Activated CD4-positive, alpha-beta T cell treated with anti-CD3 and anti-CD28 coated beads, Interleukin-2, amount 10 ng/mL, durations not matched to agents 7 days and 5 days (primary cell): ENCODE results near the gene PKD2L1. TPM values are rescaled to one million over a fixed set of nuclear protein-coding genes. Genes with fewer than 3 reads are reported as not detected.
A peak's percentile ranks its signal among the peaks of the same experiment; 100 is the strongest.

Experiments
- CTCF ChIA-PET: fragments of 350-600 bp; sonication (Branson Sonifier 250); formaldehyde crosslinking; loops from one replicate; lab custom pipeline; 2021; ENCODE audit warnings: antibody characterized with exemption; lab: Charles Lee
- POLR2A ChIA-PET: fragments of 350-600 bp; sonication (Branson Sonifier 250); formaldehyde crosslinking; loops from one replicate; lab custom pipeline; 2021; ENCODE audit warnings: antibody characterized with exemption; lab: Charles Lee
- DNase-seq: peaks from one replicate; pipeline ENCODE4 v3.0.0-alpha.2; 2020
- H3K27ac Mint-ChIP-seq: one replicate; pipeline ENCODE4 v1.8.0; 2021; ENCODE audit warnings: mild to moderate bottlenecking, moderate library complexity, mixed read lengths
- H3K27me3 Mint-ChIP-seq: one replicate; pipeline ENCODE4 v1.8.0; 2021; ENCODE audit warnings: mixed read lengths
- H3K36me3 Mint-ChIP-seq: one replicate; pipeline ENCODE4 v1.8.0; 2021; ENCODE audit warnings: low read depth, mixed read lengths
- H3K4me1 Mint-ChIP-seq: one replicate; pipeline ENCODE4 v1.8.0; 2021; ENCODE audit warnings: mixed read lengths
- H3K4me3 Mint-ChIP-seq: one replicate; pipeline ENCODE4 v1.8.0; 2021; ENCODE audit warnings: mild to moderate bottlenecking, moderate library complexity, mixed read lengths
- H3K9me3 Mint-ChIP-seq: one replicate; pipeline ENCODE4 v1.8.0; 2021; ENCODE audit warnings: mixed read lengths
- total RNA-seq, 2 experiments: library from RNA; stranded (reverse); gene quantifications; one replicate each; pipeline ENCODE4 v1.2.3, GENCODE V29; 2021

The PKD2L1 gene
- total RNA-seq, 2 experiments from 2014 or later, result not detected

DNA sequence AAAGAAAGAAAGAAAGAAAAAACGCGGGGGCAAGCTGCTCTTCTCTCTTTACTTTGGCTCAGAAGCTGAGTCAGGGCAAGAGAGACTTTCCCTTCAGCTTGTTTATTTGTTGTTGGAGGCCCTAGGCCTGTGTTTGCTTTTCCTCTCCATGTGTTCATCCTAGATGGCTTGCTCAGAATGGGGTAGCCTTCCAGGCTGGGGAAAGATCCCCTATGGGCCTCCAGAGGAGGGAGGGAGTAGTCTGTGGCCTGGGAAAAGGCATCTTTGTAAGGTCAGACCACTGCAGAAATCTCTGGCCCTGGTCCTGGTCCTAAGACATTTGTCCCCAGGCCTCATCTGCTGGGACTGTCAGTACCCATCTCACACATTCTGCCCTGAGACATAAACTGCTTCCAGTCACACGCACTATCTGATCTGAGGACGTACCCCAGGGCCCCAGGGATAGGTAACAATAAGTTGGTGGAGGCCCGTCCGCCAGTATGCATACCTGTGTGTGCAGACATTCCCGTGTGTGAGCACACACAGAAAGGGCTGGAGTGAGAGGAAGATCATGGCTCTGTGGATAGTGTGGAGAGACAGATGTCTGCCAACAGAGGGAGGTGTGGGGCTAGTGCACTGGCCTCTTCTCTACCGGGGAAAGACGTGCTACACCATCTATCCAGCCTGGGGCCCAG lies 12.1 kb upstream of the PKD2L1 start:
- CTCF ChIA-PET, result interaction anchor here (0.6 to 2.1 kb wide), 11 partner anchors 10 to 193 kb away, joined by 3 to 11 read pairs (median 3); partner anchors contain the start of gene HIF1AN
- no peaks in the 10 kb centered on the region for H3K27me3 Mint-ChIP-seq
- no peaks in the 10 kb centered on the region for H3K9me3 Mint-ChIP-seq
- peak overlapping the region; percentile 55 for H3K27ac Mint-ChIP-seq
- no peaks in the 10 kb centered on the region for H3K36me3 Mint-ChIP-seq
- DNase-seq, result peak; percentile 67
- H3K4me1 Mint-ChIP-seq, result peaks cover 38% of the 10 kb centered on the region
- no peak overlapping the region for H3K4me3 Mint-ChIP-seq
- POLR2A ChIA-PET, result interaction anchor here (0.9 kb wide), 1 partner anchor 167 kb away, joined by 3 read pairs; no protein-coding TSS in a partner anchor

GRCh38 chr10:100340948-100341847 lies 11.2 kb upstream of the PKD2L1 start:
- Mint-ChIP-seq H3K27me3 (no peaks in the 10 kb centered on the region), H3K27ac (no peak overlapping the region), H3K9me3 (no peaks in the 10 kb centered on the region), H3K4me1 (peaks cover 36% of the 10 kb centered on the region), H3K36me3 (no peaks in the 10 kb centered on the region), H3K4me3 (no peak overlapping the region)
- POLR2A ChIA-PET, result interaction anchor here (0.9 kb wide), 1 partner anchor 168 kb away, joined by 3 read pairs; no protein-coding TSS in a partner anchor
- CTCF ChIA-PET, result interaction anchor here (0.8 to 2.1 kb wide), 9 partner anchors 8 to 177 kb away, joined by 3 to 11 read pairs (median 3); no protein-coding TSS in a partner anchor
- DNase-seq, result no peak

DNA sequence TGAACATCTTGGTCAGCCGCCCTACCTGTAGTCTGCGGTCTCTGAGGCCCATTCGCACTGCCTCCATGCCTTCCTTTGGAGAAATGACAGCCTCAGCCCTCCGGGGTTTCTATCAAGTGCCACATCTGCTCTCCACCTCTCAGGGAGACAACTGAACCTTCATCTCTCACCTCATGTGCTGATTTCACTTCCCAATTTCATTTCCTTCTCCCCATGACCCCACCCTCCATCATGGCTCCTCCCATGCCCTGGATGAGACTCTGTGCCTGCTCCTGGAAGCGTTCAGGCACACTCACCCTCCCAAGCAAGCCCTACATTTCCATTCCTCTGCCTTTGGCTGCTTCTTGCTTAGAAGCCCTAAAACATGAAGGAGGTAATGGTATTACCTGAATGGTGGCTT lies 9.2 kb upstream of the PKD2L1 start:
- no peaks in the 10 kb centered on the region for H3K36me3 Mint-ChIP-seq
- ChIA-PET CTCF (interaction anchor here (0.6 to 2.0 kb wide), 11 partner anchors 10 to 1249 kb away, joined by 3 to 9 read pairs (median 4); partner anchors contain the start of genes DPCD and POLL), POLR2A (no interaction called here)
- peaks cover 20% of the 10 kb centered on the region for H3K4me1 Mint-ChIP-seq
- no peak overlapping the region for H3K27ac Mint-ChIP-seq
- peaks cover 9% of the 10 kb centered on the region for H3K27me3 Mint-ChIP-seq
- no peak for DNase-seq
- H3K9me3 Mint-ChIP-seq, result no peaks in the 10 kb centered on the region
- H3K4me3 Mint-ChIP-seq, result no peak overlapping the region

- H3K27me3 Mint-ChIP-seq, result peaks cover 15% of the 10 kb centered on the region
- POLR2A ChIA-PET, result no interaction called here
- no peak overlapping the region for H3K27ac Mint-ChIP-seq
- no peak overlapping the region for H3K4me3 Mint-ChIP-seq
- H3K9me3 Mint-ChIP-seq, result no peaks in the 10 kb centered on the region
- peaks cover 19% of the 10 kb centered on the region for H3K4me1 Mint-ChIP-seq
- CTCF ChIA-PET, result interaction anchor here (0.6 to 3.5 kb wide), 14 partner anchors 8 to 1250 kb away, joined by 3 to 13 read pairs (median 4); partner anchors contain the start of genes DPCD, POLL and SCD
- peak; percentile 83 for DNase-seq
- no peaks in the 10 kb centered on the region for H3K36me3 Mint-ChIP-seq
These were observed 8.5 kb upstream of the PKD2L1 start for GRCh38 chr10:100338434-100339036.

DNA sequence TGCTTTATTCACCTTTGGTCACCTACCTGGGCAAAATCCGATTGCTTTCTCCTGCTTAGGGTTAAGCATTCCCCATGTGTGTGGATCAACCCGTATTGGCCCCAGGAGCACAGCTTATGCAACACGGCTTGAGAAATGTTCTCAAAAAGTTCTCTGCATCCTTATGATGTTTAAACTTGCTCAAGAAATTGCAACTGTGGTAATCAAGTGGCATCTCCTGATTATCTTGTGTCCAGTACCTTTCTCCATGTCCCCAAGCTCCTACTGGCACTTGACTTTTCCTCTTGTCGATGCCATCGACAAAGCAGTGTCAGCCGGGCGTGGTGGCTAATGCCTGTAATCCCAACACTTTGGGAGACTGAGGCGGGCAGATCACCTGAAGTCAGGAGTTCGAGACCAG lies 4.7 kb upstream of the PKD2L1 start:
- CTCF ChIA-PET, result interaction anchor here (0.5 to 1.8 kb wide), 5 partner anchors 12 to 201 kb away, joined by 3 to 6 read pairs (median 3); partner anchors contain the start of genes HIF1AN and SCD
- H3K4me3 Mint-ChIP-seq, result no peak overlapping the region
- peaks cover 15% of the 10 kb centered on the region for H3K4me1 Mint-ChIP-seq
- no peaks in the 10 kb centered on the region for H3K9me3 Mint-ChIP-seq
- POLR2A ChIA-PET, result no interaction called here
- peaks cover 31% of the 10 kb centered on the region for H3K27me3 Mint-ChIP-seq
- no peak overlapping the region for H3K27ac Mint-ChIP-seq
- no peak for DNase-seq
- no peaks in the 10 kb centered on the region for H3K36me3 Mint-ChIP-seq

- H3K27ac Mint-ChIP-seq, result no peak overlapping the region
- H3K27me3 Mint-ChIP-seq, result peaks cover 31% of the 10 kb centered on the region
- no peaks in the 10 kb centered on the region for H3K36me3 Mint-ChIP-seq
- ChIA-PET CTCF (interaction anchor here (0.9 to 1.8 kb wide), 5 partner anchors 13 to 202 kb away, joined by 3 to 6 read pairs (median 3); partner anchors contain the start of genes HIF1AN and SCD), POLR2A (interaction anchor here (0.6 kb wide), 1 partner anchor 21 kb away, joined by 7 read pairs; no protein-coding TSS in a partner anchor)
- peaks cover 8% of the 10 kb centered on the region for H3K4me1 Mint-ChIP-seq
- no peak overlapping the region for H3K4me3 Mint-ChIP-seq
- DNase-seq, result no peak
- no peaks in the 10 kb centered on the region for H3K9me3 Mint-ChIP-seq
These were observed 3.8 kb upstream of the PKD2L1 start for GRCh38 chr10:100333661-100334440.

- Mint-ChIP-seq H3K9me3 (no peaks in the 10 kb centered on the region), H3K27ac (no peak overlapping the region), H3K4me1 (peaks cover 5% of the 10 kb centered on the region), H3K4me3 (no peak overlapping the region), H3K36me3 (no peaks in the 10 kb centered on the region), H3K27me3 (peaks cover 31% of the 10 kb centered on the region)
- DNase-seq, result no peak
- ChIA-PET POLR2A (interaction anchor here (0.5 kb wide), 1 partner anchor 35 kb away, joined by 3 read pairs; no protein-coding TSS in a partner anchor), CTCF (interaction anchor here (0.7 to 1.6 kb wide), 6 partner anchors 12 to 106 kb away, joined by 3 to 5 read pairs (median 3); partner anchors contain the start of gene SCD)
These were observed 3.1 kb upstream of the PKD2L1 start for GRCh38 chr10:100333106-100333505.

- no peak for DNase-seq
- ChIA-PET POLR2A (no interaction called here), CTCF (interaction anchor here (1.2 to 2.9 kb wide), 6 partner anchors 8 to 193 kb away, joined by 3 to 11 read pairs (median 4); no protein-coding TSS in a partner anchor)
- Mint-ChIP-seq H3K9me3 (no peaks in the 10 kb centered on the region), H3K4me3 (no peak overlapping the region), H3K27ac (no peak overlapping the region), H3K4me1 (peaks cover 20% of the 10 kb centered on the region), H3K36me3 (no peaks in the 10 kb centered on the region), H3K27me3 (peaks cover 15% of the 10 kb centered on the region)
These were observed 1.8 kb downstream of the PKD2L1 start for GRCh38 chr10:100328198-100328597.

DNA sequence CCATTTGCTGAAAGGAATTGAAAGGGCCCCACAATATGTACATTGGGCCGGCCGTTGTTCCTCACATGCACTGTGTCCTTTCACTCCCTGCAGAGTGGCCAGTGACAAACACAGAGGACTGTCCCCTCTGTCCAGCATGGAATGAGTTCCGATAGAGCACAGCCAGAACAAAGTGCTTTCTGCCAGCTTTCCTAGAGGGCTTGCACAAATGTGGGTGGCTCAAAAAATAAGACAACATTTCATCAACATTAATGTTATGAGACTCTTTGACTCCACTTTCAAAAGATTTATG lies 2.4 kb downstream of the PKD2L1 start:
- DNase-seq, result no peak
- Mint-ChIP-seq H3K27me3 (peaks cover 14% of the 10 kb centered on the region), H3K4me1 (peaks cover 16% of the 10 kb centered on the region), H3K27ac (no peak overlapping the region), H3K9me3 (no peaks in the 10 kb centered on the region), H3K4me3 (no peak overlapping the region), H3K36me3 (no peaks in the 10 kb centered on the region)
- ChIA-PET CTCF (interaction anchor here (0.9 to 2.9 kb wide), 7 partner anchors 8 to 194 kb away, joined by 3 to 11 read pairs (median 3); no protein-coding TSS in a partner anchor), POLR2A (no interaction called here)

GRCh38 chr10:100327007-100327717 lies 2.9 kb downstream of the PKD2L1 start:
- Mint-ChIP-seq H3K9me3 (no peaks in the 10 kb centered on the region), H3K36me3 (no peaks in the 10 kb centered on the region), H3K27ac (no peak overlapping the region), H3K4me3 (no peak overlapping the region), H3K4me1 (peaks cover 16% of the 10 kb centered on the region), H3K27me3 (peaks cover 14% of the 10 kb centered on the region)
- ChIA-PET POLR2A (interaction anchor here (0.6 kb wide), 1 partner anchor 20 kb away, joined by 3 read pairs; the partner anchor contains the start of gene SCD), CTCF (interaction anchor here (0.8 to 2.9 kb wide), 9 partner anchors 9 to 194 kb away, joined by 3 to 11 read pairs (median 3); no protein-coding TSS in a partner anchor)
- DNase-seq, result peak; percentile 42

DNA sequence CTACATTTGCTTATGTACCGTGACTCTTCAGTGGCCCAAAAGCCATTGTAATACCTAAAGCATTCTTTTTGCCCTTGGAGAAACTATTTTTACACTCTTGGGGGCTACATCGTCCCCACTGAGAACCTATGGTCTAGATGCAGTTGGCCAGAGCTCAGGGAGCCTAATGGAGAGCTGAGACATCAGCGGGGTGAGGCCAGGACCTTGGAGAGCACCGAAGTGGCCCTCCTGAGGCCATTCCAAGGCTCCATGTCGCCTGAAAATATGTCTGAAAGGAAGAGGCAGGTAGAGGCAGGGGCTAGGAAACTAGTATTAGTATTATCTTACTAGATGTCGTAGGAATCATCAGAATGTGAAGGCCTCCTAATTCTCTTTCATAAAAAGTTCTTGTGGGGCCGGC lies 4.9 kb downstream of the PKD2L1 start:
- no peaks in the 10 kb centered on the region for H3K36me3 Mint-ChIP-seq
- no peaks in the 10 kb centered on the region for H3K9me3 Mint-ChIP-seq
- peaks cover 16% of the 10 kb centered on the region for H3K4me1 Mint-ChIP-seq
- no peak for DNase-seq
- H3K4me3 Mint-ChIP-seq, result no peak overlapping the region
- CTCF ChIA-PET, result interaction anchor here (1.4 kb wide), 1 partner anchor 105 kb away, joined by 3 read pairs; no protein-coding TSS in a partner anchor
- POLR2A ChIA-PET, result no interaction called here
- H3K27ac Mint-ChIP-seq, result no peak overlapping the region
- peaks cover 5% of the 10 kb centered on the region for H3K27me3 Mint-ChIP-seq
